ENCODE data around the gene PTPRN2.

PTPRN2 gene

DNA sequence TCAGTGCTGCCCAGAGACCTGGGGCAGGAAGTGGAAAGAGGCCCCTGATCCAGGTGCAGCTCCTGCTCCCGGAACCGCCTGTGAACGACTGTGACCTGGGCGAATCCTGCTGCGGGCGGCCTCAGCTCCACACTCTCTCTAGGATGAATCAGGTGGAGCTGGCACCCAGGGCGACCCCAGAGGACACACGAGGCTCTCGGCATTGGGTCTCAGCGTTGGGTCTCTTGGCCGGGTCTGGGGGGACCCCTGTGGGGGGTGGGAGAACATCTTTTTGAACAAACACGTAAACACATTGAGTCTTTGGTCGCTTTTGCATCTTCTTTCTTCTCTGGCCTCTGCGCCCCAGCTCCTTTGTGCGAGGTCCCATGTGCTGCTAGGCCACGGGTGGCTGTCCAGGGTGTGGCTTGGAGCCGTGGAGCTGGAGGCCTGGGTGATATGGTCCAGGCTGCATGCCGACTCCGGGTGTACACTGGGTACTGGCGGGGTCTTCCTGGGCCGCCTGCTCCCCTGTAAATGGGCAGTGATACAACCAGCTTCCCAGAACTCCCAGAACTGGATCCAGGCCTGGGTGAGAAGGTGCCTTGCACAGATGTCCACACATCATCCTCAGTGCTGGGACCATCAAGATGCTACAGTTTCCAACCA is 815.0 kb downstream of the PTPRN2 start:
- no peak for DNase-seq

DNA sequence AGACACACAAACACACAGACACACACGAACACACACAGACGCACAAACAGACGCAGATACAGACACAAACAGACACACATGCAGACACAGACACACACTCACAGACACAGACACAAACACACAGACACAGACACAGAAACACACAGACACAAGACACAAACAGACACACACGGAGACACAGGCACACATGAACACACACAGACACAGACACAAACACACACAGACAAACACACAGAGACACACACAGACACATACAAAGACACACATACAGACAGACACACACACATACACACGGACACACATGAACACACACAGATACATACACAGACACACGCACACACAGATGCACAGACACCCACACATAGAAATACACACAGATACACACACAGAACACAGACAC is 815.9 kb downstream of the PTPRN2 start:
- no peak for DNase-seq

DNA sequence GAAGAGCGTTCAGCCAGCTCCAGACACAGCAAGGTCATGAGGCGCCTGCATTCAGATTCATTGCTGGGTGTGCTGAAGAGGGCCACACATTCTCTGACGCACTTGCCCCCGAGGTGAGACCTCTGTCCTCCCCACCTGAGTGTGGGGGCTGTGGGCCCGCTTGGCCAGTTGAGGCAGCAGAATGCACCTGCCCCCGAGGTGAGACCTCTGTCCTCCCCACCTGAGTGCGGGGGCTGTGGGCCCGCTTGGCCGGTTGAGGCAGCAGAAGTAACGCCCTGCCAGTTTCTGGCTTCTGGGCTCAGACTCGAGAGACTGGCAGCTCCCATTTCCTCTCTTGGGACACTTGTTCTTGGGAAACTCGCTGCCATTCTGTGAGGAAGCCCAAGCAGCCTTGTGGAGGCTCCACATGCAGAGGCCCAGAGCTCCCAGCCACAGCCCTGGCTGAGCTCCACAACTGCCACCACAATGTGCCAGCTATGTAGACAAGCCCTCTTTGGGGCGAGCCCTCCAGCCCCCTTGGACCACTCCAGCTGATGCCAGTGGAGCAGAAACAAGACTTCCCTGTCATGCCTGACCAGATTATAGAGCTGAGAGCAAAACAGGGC is 816.8 kb downstream of the PTPRN2 start:
- DNase-seq, result no peak

DNA sequence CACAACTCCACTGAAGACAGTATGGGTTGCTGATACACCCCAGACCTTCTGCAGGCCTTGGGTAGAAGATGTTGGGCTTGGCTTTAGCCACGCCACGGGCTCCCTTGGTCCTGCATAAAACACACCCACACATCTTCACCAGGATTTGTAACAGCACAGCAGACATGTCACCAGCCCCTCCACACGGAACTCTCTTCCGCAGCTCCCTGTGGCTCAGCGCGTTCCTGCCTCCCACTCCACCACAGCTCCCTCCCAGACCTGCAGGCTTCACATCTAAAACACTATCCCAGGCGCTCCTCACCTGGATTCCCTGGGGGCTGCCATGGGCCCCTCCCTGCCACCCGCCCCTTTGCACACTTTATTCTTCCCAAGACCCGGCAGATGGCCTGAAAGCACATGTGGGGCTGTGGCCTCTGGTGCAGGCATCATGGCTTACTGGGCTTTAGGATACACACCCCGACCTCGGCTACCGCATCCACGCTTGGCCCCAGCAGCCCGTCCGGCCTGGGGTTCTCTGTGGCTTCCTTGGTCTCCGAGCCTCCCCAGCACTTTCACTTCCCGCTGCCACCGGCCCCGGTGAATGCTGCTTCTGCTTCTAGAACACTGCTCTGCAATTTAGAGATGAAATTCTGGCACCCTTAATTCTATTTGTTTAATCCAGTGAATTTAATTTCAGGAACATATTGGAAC is 818.0 kb downstream of the PTPRN2 start:
- DNase-seq, result no peak

DNA sequence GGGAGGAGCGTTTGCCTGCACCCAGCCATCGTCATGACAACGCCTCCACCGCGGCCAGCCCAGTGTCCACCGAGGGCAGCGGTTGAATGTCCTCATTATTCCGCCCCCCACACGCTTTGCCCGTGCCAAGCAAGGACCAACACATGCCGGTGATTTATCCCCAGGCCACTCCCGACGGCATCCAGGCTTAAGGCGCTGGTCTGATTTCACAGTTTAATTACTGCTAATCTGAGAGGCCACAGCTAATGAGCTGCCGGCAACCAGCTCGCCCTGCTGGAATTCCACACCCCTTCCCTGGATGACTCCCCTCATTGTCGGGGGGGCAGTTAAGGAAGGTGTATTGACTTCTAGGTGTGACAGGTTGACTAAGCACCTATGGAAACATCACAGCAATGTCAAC is 818.5 kb downstream of the PTPRN2 start:
- no peak for DNase-seq

DNA sequence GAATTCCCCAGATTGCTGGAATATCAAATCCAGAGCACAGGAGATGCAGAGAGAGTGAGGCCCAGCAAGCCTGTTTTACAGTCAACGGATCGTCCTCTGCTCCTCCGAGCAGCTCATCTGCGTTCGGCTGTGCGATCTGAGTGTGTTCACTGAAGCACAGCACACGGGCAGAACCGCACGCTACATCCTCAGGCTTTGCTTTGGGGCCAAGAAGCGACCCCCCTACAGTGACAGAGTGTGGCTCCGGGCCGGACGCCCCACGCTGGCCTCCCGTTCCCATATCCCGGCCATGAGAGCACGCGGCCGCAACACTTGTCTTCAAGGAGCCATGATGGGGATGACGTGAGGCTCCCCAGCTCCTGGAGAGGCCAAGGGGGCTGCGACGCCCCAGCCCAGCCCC is 819.4 kb downstream of the PTPRN2 start:
- DNase-seq, result no peak

DNA sequence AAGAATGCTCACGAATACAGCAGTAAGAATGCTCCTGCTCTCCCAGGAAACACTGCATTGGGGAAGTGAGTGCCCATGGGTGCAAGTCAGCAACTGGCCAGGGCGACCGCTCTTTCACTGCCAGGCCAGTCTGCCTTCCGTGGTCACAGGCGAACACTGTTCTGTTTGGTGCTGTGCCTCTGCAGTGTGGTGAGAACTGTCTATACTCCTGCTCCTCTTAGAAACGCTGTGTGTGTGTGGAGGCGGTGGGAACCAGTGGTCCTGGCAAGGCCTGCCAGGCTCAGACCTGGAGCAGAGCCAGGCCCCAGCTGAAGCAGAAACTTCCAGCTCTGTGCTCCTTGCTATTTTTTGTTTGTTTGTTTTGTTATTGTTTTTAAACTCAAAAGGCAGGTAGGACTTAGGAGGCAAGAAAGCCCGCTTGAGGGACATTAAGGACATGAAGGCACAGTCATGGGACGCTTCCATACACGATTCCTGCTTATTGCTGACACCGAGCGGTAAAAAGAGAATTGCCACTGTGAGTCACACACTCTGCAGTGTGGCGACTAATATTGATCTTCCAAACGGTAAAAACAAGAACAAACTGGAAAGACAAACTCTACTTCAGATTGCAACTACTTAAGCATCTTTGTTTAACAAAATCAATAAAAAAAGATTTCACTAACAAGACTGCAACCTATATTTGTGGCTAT is 820.0 kb downstream of the PTPRN2 start:
- no peak for DNase-seq

DNA sequence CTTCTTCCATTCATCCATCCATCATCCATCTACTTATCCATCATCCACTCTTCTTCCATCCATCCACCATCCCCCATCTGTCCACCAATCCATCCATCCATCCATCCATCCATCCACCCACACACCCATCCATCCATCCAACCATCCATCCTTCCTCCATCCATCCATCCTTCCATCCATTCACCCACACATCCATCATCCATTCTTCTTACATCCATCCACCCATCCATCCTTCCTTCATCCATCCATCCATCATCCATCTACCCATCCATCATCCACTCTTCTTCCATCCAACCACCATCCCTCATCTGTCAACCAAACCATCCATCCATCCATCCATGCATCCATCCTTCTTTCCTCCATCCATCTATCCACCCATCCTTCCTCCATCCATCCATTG is 821.5 kb downstream of the PTPRN2 start:
- no peak for DNase-seq

DNA sequence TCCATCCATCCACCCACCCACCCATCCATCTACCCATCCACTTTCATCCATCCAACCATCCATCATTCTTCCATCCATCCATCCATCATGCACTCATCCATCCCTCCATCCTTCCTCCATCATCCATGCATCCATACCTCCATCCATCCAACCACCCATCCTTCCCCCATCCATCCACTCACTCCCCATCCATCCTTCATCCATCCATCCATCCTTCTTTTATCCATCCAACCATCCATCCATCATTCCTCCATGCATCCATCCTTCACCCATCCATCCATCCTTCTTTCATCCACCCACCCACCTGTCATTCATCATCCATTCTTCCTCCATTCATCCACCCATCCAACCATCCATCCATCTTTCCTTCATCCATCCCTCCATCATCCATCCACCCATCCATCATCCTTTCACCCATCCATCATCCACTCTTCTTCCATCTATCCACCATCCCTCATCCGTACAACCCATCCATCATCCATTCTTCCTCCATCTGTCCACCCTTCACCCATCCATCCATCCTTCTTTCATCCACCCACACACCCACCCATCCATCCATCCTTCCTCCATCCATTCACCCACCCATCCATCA is 822.6 kb downstream of the PTPRN2 start:
- no peak for DNase-seq

DNA sequence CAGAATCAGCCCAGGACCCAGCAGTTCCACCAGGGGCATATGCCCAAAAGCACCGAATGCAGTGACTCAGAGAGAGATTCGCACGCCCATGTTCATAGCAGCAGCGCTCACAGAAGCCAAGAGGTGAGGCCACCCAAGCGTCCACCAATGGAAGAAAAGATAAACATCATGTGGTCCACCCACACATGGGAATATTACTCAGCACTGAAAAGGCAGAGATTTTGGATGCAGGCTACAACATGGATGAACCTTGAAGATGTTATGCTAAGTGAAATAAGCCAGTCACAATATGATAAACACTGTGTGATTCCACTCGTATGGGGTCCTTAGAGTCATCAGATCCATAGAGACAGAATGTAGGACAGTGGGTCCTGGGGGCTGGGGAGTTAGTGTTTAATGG is 823.4 kb downstream of the PTPRN2 start:
- DNase-seq, result no peak

DNA sequence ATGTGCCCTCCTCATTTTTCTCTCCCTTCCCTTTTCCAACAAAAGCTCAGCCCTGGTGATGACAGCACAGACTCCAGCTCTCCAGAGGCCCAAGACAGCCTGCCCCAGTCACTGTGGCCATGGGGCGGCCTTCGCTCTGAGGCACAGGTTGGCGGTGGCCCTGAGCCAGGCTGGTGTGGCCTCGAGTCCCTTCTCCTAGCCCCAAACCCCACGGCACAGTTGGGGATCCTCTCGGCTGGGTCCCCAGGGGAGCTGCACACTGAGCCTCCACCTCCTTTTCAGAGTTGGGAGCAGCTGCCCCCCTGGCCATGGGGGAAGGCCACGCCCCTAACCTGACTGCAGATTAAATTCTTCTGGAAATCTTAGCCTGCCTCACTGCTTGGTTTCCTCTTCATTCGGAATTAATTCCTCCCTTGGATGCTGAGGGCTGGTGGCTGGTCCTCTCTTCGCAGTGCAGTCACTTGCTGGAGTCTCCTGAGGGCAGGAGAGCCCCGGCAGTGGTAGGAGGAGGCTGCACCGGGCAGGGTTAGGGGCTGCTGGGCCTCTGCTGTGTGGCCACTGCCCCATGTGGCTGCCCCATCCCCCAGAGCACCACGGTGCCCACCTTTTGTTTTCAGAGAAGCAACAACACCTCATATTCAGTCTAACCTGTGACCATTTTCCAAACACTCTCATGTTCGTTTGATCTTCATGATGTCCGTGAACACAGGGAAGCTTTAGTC is 824.2 kb downstream of the PTPRN2 start:
- DNase-seq, result no peak

DNA sequence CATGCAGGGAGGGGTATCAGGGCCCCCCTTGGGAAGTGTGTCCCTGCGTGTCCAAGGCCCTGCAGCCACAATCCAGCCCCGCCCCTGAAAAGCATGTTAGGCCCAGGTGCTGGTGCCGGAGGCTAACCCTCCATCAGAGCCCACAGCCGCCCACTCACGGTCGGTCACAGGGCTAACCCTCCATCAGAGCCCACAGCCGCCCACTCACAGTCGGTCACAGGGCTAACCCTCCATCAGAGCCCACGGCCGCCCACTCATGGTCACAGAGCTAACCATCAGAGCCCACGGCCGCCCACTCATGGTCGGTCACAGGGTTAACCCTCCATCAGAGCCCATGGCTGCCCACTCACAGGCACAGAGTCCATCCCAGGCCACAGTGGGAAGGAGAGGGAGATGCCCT is 824.8 kb downstream of the PTPRN2 start:
- no peak for DNase-seq

DNA sequence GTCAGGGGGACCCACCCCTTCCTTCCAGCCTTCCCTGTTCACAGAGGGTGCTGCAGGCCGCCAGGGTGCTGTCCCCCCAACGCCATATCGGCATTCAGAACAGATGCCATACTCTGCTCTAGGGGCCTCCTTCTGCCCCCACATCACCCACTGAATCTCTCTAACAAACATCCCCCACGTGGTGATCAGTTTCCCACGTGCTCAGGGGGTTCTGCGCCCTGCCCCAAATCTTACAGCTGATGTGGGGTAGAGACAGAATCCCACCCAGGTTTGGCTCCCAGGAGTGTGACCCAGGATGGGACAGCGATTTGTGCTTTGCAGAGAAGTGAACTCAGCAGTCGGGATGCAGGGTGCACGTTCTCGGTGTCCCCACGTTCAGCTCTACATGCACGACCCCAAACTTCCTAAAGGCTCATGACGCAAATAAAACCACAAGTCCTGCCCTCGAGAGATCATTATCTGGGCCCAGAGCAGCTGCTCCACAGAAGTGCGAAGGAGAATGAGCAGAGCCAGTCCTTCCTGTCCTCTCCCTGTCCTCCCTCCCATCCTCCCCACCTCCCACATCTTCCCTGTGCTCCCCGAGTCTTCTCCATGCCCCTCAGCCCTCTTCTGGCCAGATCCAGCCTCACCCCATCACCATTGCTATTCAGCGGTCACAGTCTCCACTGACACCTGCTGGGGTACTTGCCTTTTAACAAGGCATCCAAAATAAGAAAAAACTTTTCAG is 827.5 kb downstream of the PTPRN2 start:
- DNase-seq, result no peak

DNA sequence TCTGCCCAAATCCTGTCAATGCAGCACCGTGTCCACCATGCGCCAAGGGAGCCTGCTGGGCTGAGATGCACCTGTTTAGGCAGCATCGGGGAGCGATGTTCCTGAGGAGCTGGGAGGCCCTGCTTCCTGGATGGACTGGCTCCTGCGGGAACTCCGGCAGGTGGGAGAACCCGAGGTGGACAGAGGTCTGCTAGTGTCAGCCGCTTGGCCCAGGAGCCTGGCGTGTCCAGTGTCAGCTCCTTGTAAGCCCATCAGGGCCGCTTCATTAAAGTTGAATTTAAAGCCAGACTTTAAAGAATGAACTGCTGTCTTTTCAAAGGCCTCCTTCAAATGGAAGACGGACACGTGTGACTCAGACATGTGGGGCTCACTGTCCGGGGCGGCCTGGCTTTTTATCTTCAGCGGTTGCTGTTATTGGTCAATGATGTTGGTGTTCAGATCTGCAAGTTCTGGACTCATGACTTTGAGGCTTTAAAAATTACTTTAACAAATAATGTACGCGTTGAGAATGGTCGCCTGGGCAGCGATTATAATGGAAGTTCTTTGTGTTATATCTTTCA is 828.3 kb downstream of the PTPRN2 start:
- no peak for DNase-seq

DNA sequence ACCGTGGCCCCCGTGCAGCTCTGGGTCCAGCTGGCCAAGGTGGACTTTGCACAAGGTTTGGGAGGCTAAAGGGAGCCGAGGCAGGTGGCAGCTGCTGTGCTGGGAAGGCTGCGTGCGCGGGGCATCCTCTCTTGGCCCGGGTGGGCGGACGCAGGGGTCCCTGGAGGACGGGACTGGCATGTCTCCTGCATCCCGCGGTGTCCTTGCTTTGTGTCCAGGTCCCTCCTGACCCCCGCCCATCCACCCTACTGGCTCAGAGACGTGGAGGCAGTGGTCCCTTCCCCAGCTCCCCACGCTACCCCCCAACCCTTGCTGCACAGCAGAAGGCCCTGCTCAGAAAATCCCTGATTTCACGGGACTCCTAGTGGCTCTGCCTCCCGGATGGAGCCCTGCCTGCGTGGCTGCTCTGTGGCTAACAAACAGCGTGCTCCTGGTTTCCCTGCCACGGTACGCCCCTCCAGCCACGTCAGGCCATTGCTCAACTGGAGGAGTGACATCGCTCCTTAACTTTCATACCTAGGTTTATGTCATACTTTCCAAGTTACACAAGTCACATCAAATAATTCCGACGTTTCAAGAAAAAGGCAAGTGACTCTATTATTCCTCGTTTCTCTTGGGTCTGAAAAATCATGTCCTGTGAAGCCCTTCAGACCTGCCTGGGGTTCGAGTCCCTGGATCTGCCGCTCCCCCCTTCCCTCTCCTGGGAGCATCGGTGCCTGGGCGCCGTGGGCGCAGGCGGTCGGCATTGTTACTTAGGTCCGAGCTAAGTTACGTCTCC is 829.0 kb downstream of the PTPRN2 start:
- DNase-seq, result no peak

DNA sequence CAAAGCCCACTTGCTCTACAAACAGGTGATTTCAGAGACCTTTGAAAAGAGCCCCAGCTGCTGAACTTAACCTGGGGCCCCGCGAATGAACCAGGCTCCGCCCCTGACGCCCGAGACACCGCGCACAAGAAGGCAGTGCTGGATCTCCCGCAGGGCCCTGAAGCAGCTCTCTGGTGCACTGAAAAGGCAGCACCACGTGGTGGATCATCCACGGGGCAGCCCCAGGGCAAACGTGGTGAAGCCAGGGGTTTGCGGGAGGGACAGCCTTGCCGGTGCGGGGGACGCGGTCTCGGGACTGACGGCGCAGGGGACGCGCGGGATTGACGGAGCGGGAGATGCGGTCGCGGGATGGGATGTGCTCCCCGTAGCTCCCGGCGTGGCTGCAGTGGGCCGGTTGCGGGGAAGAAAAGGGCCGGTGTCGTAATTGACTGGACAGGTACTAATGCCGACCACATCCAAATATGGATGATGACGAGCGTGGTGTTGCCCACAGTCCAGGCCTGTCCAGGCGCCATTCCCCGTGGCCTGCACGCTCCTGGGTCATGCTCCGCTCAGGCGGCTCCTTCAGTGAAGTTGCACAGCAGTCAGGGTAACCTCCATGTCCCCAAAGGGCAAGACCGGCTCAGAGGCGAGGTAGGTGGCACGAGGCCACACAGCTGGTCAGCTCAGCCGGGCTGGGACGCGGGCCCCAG is 829.7 kb downstream of the PTPRN2 start:
- DNase-seq, result no peak

DNA sequence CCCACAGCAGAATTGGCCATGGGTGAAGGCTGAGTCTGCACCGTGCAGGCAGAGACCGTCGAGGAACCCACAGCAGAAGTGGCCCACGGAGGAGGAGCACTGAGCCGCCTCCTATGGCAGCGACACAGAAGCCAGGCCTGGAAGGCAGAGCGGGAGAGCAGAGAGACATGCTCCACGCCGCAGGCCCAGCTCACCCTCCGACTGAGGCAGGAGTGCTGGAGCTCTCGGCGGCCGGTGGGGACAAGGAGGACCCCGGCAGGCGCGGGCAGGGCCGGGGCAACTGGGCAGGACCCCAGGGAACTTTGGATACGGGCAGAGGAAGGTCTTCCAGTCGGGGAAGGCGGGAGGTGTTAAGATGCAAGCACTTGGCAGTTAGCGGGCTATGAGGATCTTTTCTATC is 830.4 kb downstream of the PTPRN2 start:
- no peak for DNase-seq

DNA sequence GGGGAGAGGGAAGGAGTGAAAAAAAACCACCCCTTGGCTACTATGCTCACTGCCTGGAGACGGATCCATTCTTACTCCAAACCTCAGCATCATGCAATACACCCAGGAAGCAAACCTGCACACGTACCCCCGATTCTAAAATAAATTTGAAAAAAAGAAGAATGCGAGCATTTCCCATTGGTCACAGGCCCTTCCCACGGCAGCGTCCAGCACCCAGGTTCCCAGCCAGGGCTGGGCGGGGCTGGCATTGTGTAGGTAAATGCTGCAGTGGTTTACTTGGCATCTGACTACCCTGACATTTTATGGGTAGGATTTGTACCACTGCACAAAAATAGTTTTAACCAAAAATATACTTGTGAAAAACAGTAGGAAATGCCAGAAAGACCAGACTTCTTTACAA is 831.9 kb downstream of the PTPRN2 start:
- no peak for DNase-seq

DNA sequence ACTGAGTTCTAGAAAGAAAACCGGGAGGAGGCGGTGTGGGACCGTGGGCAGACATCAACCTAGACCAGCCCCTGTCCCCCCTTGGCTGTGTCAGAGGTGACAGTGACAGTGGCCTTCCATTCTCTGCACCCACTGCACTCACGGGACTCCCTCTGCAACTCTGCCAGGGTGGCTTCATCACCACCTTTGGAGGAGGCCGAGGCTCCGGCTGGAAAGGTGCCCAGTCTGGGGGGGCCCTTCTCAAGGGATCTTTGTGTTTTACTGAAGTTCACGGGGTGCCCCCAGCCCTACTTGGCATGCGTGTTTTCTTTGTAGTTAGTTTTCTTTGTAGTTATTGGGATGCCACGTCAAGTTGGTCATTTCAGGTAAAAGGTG is 833.2 kb downstream of the PTPRN2 start:
- no peak for DNase-seq

DNA sequence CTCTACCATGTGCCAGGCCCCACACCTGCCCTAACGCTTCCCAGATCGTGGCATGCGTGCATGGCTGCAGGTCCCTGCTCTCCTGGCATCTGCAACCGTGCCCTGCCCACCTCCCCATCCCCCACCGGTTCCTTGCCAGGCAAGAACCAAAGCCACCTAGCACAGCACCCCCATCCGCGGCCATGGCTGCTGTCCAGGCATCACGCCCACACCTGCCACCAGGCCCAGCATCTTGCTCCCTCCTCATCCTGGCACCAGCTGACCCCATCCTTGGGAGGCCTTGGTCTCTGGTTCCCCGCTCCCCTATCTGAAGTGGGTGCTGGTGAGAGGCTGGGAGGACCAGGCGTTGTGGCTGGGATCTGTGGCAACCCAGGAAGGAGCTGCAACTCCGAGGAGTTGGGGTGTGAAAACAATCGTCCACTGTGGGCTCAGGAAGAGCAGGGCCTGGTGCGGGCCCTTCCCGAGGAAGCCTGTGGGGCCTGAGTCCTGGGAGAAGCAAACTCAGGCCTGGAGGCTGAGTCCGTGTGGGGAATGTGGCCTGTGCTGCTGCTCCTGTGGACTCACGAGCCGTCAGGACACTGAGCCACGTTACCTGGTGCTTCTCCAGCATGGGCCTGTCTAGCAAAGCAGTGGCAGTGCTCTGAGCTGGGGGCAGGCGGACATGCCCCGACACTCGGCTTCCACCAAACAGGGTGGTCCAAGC is 833.8 kb downstream of the PTPRN2 start:
- no peak for DNase-seq
